ENCODE results near the gene COA8. TPM values are rescaled to one million over a fixed set of nuclear protein-coding genes. Genes with fewer than 3 reads are reported as not detected.

COA8 gene
- polyA plus RNA-seq, 1 of the 3 experiments (the other 2 are of a cell fraction) = 25.2 TPM

- no peak overlapping the region for H3K4me3 ChIP-seq (ENCODE audit: low read depth in 2 of 2, low read length in 1 of 2)
- H3K9ac ChIP-seq = peak overlapping the region; percentile 36; the same call in 1 of the 2 replicates
- H3K4me2 ChIP-seq = peak overlapping the region; percentile 47; the same call in 1 of the 2 replicates
Observed at GRCh38 chr14:103624860-103625259, 62.1 kb downstream of the COA8 start.

GRCh38 chr14:103625356-103626095 lies 62.8 kb downstream of the COA8 start:
- ChIA-PET POLR2A (no interaction called here), CTCF (no interaction called here)
- Histone ChIP-seq H3K9me3 (no peaks in the 10 kb centered on the region), H3K4me1 (ENCODE audit: control insufficient read depth in 1 of 2, insufficient read depth in 2 of 2, low read depth in 1 of 2, low read length in 1 of 2) (peaks cover 9 to 17% of the 10 kb centered on the region in 2 experiments), H3K9ac (peak overlapping the region; percentile 36; the same call in 1 of the 2 replicates), H3K9me2 (no peaks in the 10 kb centered on the region), H3K36me3 (replicated peaks in 1 of 2; ENCODE audit: control insufficient read depth in 1 of 2, insufficient read depth in 2 of 2, low read length in 1 of 2) (no peaks in the 10 kb centered on the region), H4K20me1 (ENCODE audit: insufficient read depth) (peaks cover 7% of the 10 kb centered on the region), H3F3A (replicated peaks; ENCODE audit: insufficient read depth) (peaks cover 14% of the 10 kb centered on the region), H3K4me3 (ENCODE audit: low read depth in 2 of 2, low read length in 1 of 2) (no peak overlapping the region), H2AFZ (ENCODE audit: low read depth) (peak overlapping the region; percentile 86), H3K4me2 (peak overlapping the region; percentile 47; the same call in 1 of the 2 replicates), H3K79me2 (ENCODE audit: insufficient read depth) (peaks cover 20% of the 10 kb centered on the region), H3K27ac (ENCODE audit: low read depth in 2 of 2, low read length in 1 of 2) (peak overlapping the region; percentile 3 to 65; a peak in 3 of 4 replicates), H3K27me3 (ENCODE audit: insufficient read depth) (no peaks in the 10 kb centered on the region)
- no peak for TF ChIP-seq IRF3 (IDR thresholded peaks at IDR 0.05; ENCODE audit: low read depth, low read length)
- TF ChIP-seq TCF12 (IDR thresholded peaks at IDR 0.05) = no peak
- WGBS (ENCODE audit: low lambda C conversion rate) = 86% methylated on average over 11 of the region's 11 CpGs
- DNase-seq = no peak

More at GRCh38 chr14:103624860-103625259, 62.1 kb downstream of the COA8 start:
- Histone ChIP-seq H3K79me2 (ENCODE audit: insufficient read depth) (peaks cover 13% of the 10 kb centered on the region), H3K36me3 (replicated peaks in 1 of 2; ENCODE audit: control insufficient read depth in 1 of 2, insufficient read depth in 2 of 2, low read length in 1 of 2) (no peaks in the 10 kb centered on the region), H4K20me1 (ENCODE audit: insufficient read depth) (peaks cover under 1% of the 10 kb centered on the region), H3K27ac (ENCODE audit: low read depth in 2 of 2, low read length in 1 of 2) (peak overlapping the region in 1 of 2 experiments; percentile 65; a peak in 3 of 4 replicates), H2AFZ (ENCODE audit: low read depth) (peak overlapping the region; percentile 86), H3K9me3 (no peaks in the 10 kb centered on the region), H3K4me1 (ENCODE audit: control insufficient read depth in 1 of 2, insufficient read depth in 2 of 2, low read depth in 1 of 2, low read length in 1 of 2) (peaks cover 9 to 17% of the 10 kb centered on the region in 2 experiments; a peak in 3 of 4 replicates), H3K9me2 (no peaks in the 10 kb centered on the region), H3K27me3 (ENCODE audit: insufficient read depth) (no peaks in the 10 kb centered on the region), H3F3A (replicated peaks; ENCODE audit: insufficient read depth) (peaks cover 7% of the 10 kb centered on the region)
- POLR2A ChIA-PET = no interaction called here
- 11% methylated on average over 9 of the region's 10 CpGs for WGBS (ENCODE audit: low lambda C conversion rate)
- CTCF ChIA-PET = no interaction called here
- peak; percentile 33 for DNase-seq
- TF ChIP-seq EP300 (IDR thresholded peaks at IDR 0.05; ENCODE audit: borderline replicate concordance in 1 of 2, low read depth in 1 of 2, low read length in 1 of 2) (peak in 1 of 2 experiments; percentile 10; a peak in 1 of 4 replicates), TCF12 (IDR thresholded peaks at IDR 0.05) (peak; percentile 4; the same call in 1 of the 2 replicates), MAX (IDR thresholded peaks at IDR 0.05; ENCODE audit: low read depth) (peak; percentile 90), FOXM1 (IDR thresholded peaks at IDR 0.05; ENCODE audit: low read depth) (no peak), RAD21 (IDR thresholded peaks at IDR 0.05; ENCODE audit: low read length) (no peak), RXRA (IDR thresholded peaks at IDR 0.05; ENCODE audit: borderline replicate concordance, low read depth) (no peak), YY1 (IDR thresholded peaks at IDR 0.05; ENCODE audit: low read depth) (no peak), GABPA (IDR thresholded peaks at IDR 0.05; ENCODE audit: low read depth) (no peak), JUND (IDR thresholded peaks at IDR 0.05) (no peak), PBX3 (IDR thresholded peaks at IDR 0.05) (no peak), MEF2A (IDR thresholded peaks at IDR 0.05; ENCODE audit: borderline replicate concordance, low read depth) (no peak), TAF1 (IDR thresholded peaks at IDR 0.05; ENCODE audit: borderline replicate concordance, low read depth, low read length) (no peak)
